GM18507 (cell line): ENCODE results near the gene LPAR6.

Experiments used
- DNase-seq: peaks from one replicate; pipeline ENCODE4 v3.0.0; 2011; ENCODE audit warnings: low read depth; ENCODE audit not compliant: insufficient read length; ENCODE audit errors: extremely low spot score
- FAIRE-seq: peaks from 2 replicates; lab custom pipeline; 2011; peaks lifted over from hg19 to GRCh38; lab: Jason Lieb, UNC

The LPAR6 gene

GRCh38 chr13:48391257-48391656 lies 21.7 kb downstream of the LPAR6 start:
- DNase-seq, result no peak
- FAIRE-seq, result no peak

GRCh38 chr13:48386816-48387215 lies 26.1 kb downstream of the LPAR6 start:
- FAIRE-seq, result no peak

GRCh38 chr13:48383384-48383783 lies 29.5 kb downstream of the LPAR6 start:
- FAIRE-seq (no peak), DNase-seq (no peak)

More at GRCh38 chr13:48386816-48387215, 26.1 kb downstream of the LPAR6 start:
- DNase-seq, result no peak

- FAIRE-seq (no peak), DNase-seq (no peak)
Measured at GRCh38 chr13:48380581-48380980, 32.3 kb downstream of the LPAR6 start.

GRCh38 chr13:48377857-48378256 lies 35.1 kb downstream of the LPAR6 start:
- DNase-seq (no peak), FAIRE-seq (no peak)

- no peak for DNase-seq
Measured at GRCh38 chr13:48370815-48371214, 42.1 kb downstream of the LPAR6 start.

GRCh38 chr13:48369988-48370387 lies 42.9 kb downstream of the LPAR6 start:
- no peak for DNase-seq
- no peak for FAIRE-seq

More at GRCh38 chr13:48370815-48371214, 42.1 kb downstream of the LPAR6 start:
- FAIRE-seq, result no peak
